Measurements from ENCODE around the gene IRGC. TPM values are rescaled to one million over a fixed set of nuclear protein-coding genes. Genes with fewer than 3 reads are reported as not detected.

IRGC gene
- total RNA-seq, 5 donors from 2014 or later (not counting 1 experiment from before 2014, with no cell fraction given), result not detected

- peaks cover 6 to 7% of the 10 kb centered on the region in 2 donors for H3K27me3 Mint-ChIP-seq
- Histone ChIP-seq H3K4me1 (ENCODE audit: control insufficient read depth in 1 of 2, extremely low read depth in 1 of 2, insufficient read depth in 2 of 2, low read length in 2 of 2) (peaks cover 0 to 21% of the 10 kb centered on the region in 2 experiments), H3K27me3 (replicated peaks in 1 of 2; ENCODE audit: control insufficient read depth in 2 of 2, extremely low read depth in 1 of 2, insufficient read depth in 2 of 2, low read length in 1 of 2) (peaks cover 0 to 9% of the 10 kb centered on the region in 2 experiments), H3K9me3 (no peaks in the 10 kb centered on the region), H3K4me3 (ENCODE audit: control insufficient read depth in 1 of 2, extremely low read depth in 1 of 2, low read length in 1 of 2) (no peak overlapping the region), H3K27ac (ENCODE audit: low read length) (no peak overlapping the region), H3K36me3 (ENCODE audit: control insufficient read depth in 2 of 2, extremely low read depth in 1 of 2, insufficient read depth in 1 of 2, low read length in 1 of 2) (no peaks in the 10 kb centered on the region)
- DNase-seq (no peak), ATAC-seq (replicated peaks in 1 of 4) (no peak)
- H3K4me1 Mint-ChIP-seq, result peaks cover 21 to 25% (median 22%) of the 10 kb centered on the region in 3 donors
- H3K4me3 Mint-ChIP-seq, result no peak overlapping the region
- no peak overlapping the region for H3K27ac Mint-ChIP-seq
- 80% methylated on average over 6 of the region's 7 CpGs for WGBS (ENCODE audit: insufficient coverage)
- peaks cover 1% of the 10 kb centered on the region for H3K36me3 Mint-ChIP-seq
- CTCF ChIA-PET, result no interaction called here
- H3K9me3 Mint-ChIP-seq, result peaks cover 0 to 6% (median 3%) of the 10 kb centered on the region in 3 donors
- POLR2A ChIA-PET, result interaction anchor here (0.6 to 0.7 kb wide), 2 partner anchors 21 to 22 kb away, joined by 3 read pairs; no protein-coding TSS in a partner anchor
Measured at GRCh38 chr19:43704002-43704705, 11.7 kb upstream of the IRGC start.

GRCh38 chr19:43705729-43706128 is 10.1 kb upstream of the IRGC start:
- peaks cover 10 to 12% (median 12%) of the 10 kb centered on the region in 3 donors for H3K4me1 Mint-ChIP-seq
- ATAC-seq (replicated peaks in 1 of 4), result no peak
- no peak for DNase-seq
- Histone ChIP-seq H3K4me1 (ENCODE audit: control insufficient read depth in 1 of 2, extremely low read depth in 1 of 2, insufficient read depth in 2 of 2, low read length in 2 of 2) (peaks cover 0 to 6% of the 10 kb centered on the region in 2 experiments), H3K27ac (ENCODE audit: low read length) (no peak overlapping the region), H3K4me3 (ENCODE audit: control insufficient read depth in 1 of 2, extremely low read depth in 1 of 2, low read length in 1 of 2) (no peak overlapping the region), H3K36me3 (ENCODE audit: control insufficient read depth in 2 of 2, extremely low read depth in 1 of 2, insufficient read depth in 1 of 2, low read length in 1 of 2) (no peaks in the 10 kb centered on the region), H3K9me3 (no peaks in the 10 kb centered on the region), H3K27me3 (replicated peaks in 1 of 2; ENCODE audit: control insufficient read depth in 2 of 2, extremely low read depth in 1 of 2, insufficient read depth in 2 of 2, low read length in 1 of 2) (peaks cover 0 to 7% of the 10 kb centered on the region in 2 experiments)
- H3K9me3 Mint-ChIP-seq, result peaks cover 0 to 8% (median 5%) of the 10 kb centered on the region in 3 donors
- ChIA-PET CTCF (interaction anchor here in 1 of 2 donors (0.6 kb wide), 1 partner anchor 37 kb away, joined by 10 read pairs; no protein-coding TSS in a partner anchor), POLR2A (no interaction called here)
- 100% methylated on average over 1 of the region's 6 CpGs for WGBS (ENCODE audit: insufficient coverage)
- H3K36me3 Mint-ChIP-seq, result peaks cover 3% of the 10 kb centered on the region
- peaks cover 6% of the 10 kb centered on the region in 2 donors for H3K27me3 Mint-ChIP-seq
- H3K4me3 Mint-ChIP-seq, result no peak overlapping the region
- H3K27ac Mint-ChIP-seq, result no peak overlapping the region

GRCh38 chr19:43707158-43707712 is 8.6 kb upstream of the IRGC start:
- Mint-ChIP-seq H3K4me1 (peaks cover 0 to 2% (median 1%) of the 10 kb centered on the region in 3 donors), H3K36me3 (peaks cover 3% of the 10 kb centered on the region), H3K9me3 (peaks cover 0 to 8% (median 5%) of the 10 kb centered on the region in 3 donors), H3K27me3 (peaks cover 11 to 14% of the 10 kb centered on the region in 2 donors), H3K4me3 (no peak overlapping the region), H3K27ac (no peak overlapping the region)
- ChIA-PET CTCF (no interaction called here), POLR2A (no interaction called here)
- ATAC-seq (replicated peaks in 1 of 4) (no peak), DNase-seq (no peak)
- Histone ChIP-seq H3K9me3 (no peaks in the 10 kb centered on the region), H3K36me3 (ENCODE audit: control insufficient read depth in 2 of 2, extremely low read depth in 1 of 2, insufficient read depth in 1 of 2, low read length in 1 of 2) (no peaks in the 10 kb centered on the region), H3K4me3 (ENCODE audit: control insufficient read depth in 1 of 2, extremely low read depth in 1 of 2, low read length in 1 of 2) (no peak overlapping the region), H3K27me3 (replicated peaks in 1 of 2; ENCODE audit: control insufficient read depth in 2 of 2, extremely low read depth in 1 of 2, insufficient read depth in 2 of 2, low read length in 1 of 2) (peaks cover 0 to 10% of the 10 kb centered on the region in 2 experiments), H3K4me1 (ENCODE audit: control insufficient read depth in 1 of 2, extremely low read depth in 1 of 2, insufficient read depth in 2 of 2, low read length in 2 of 2) (no peaks in the 10 kb centered on the region), H3K27ac (ENCODE audit: low read length) (no peak overlapping the region)
- WGBS (ENCODE audit: insufficient coverage), result 89% methylated on average over 10 of the region's 13 CpGs

- ATAC-seq (replicated peaks in 1 of 4), result no peak
- H3K27ac Mint-ChIP-seq, result no peak overlapping the region
- H3K9me3 Mint-ChIP-seq, result peaks cover 0 to 8% (median 5%) of the 10 kb centered on the region in 3 donors
- no peak overlapping the region for H3K27ac ChIP-seq (ENCODE audit: low read length)
- CTCF ChIA-PET, result interaction anchor here in 1 of 2 donors (0.6 kb wide), 1 partner anchor 276 kb away, joined by 3 read pairs; no protein-coding TSS in a partner anchor
- H3K4me1 ChIP-seq (ENCODE audit: control insufficient read depth in 1 of 2, extremely low read depth in 1 of 2, insufficient read depth in 2 of 2, low read length in 2 of 2), result no peaks in the 10 kb centered on the region
- no peak for DNase-seq
- H3K4me3 Mint-ChIP-seq, result no peak overlapping the region
- WGBS (ENCODE audit: insufficient coverage), result 56% methylated on average over 1 of the region's 2 CpGs
- no peaks in the 10 kb centered on the region for H3K4me1 Mint-ChIP-seq
- peaks cover 0 to 20% of the 10 kb centered on the region in 2 experiments for H3K27me3 ChIP-seq (replicated peaks in 1 of 2; ENCODE audit: control insufficient read depth in 2 of 2, extremely low read depth in 1 of 2, insufficient read depth in 2 of 2, low read length in 1 of 2)
- no peaks in the 10 kb centered on the region for H3K9me3 ChIP-seq
- peaks cover 16 to 19% of the 10 kb centered on the region in 2 donors for H3K27me3 Mint-ChIP-seq
- no peaks in the 10 kb centered on the region for H3K36me3 ChIP-seq (ENCODE audit: control insufficient read depth in 2 of 2, extremely low read depth in 1 of 2, insufficient read depth in 1 of 2, low read length in 1 of 2)
- POLR2A ChIA-PET, result no interaction called here
- H3K4me3 ChIP-seq (ENCODE audit: control insufficient read depth in 1 of 2, extremely low read depth in 1 of 2, low read length in 1 of 2), result no peak overlapping the region
- H3K36me3 Mint-ChIP-seq, result peaks cover 3% of the 10 kb centered on the region
Measured at GRCh38 chr19:43708716-43709115, 7.2 kb upstream of the IRGC start.

GRCh38 chr19:43711751-43712355 is 4.0 kb upstream of the IRGC start:
- no peak overlapping the region for H3K27ac Mint-ChIP-seq
- peaks cover 18 to 19% of the 10 kb centered on the region in 2 donors for H3K27me3 Mint-ChIP-seq
- no peaks in the 10 kb centered on the region for H3K9me3 ChIP-seq
- peaks cover 0 to 8% (median 5%) of the 10 kb centered on the region in 3 donors for H3K9me3 Mint-ChIP-seq
- peaks cover 3% of the 10 kb centered on the region for H3K36me3 Mint-ChIP-seq
- no peak overlapping the region for H3K27ac ChIP-seq (ENCODE audit: low read length)
- H3K27me3 ChIP-seq (replicated peaks in 1 of 2; ENCODE audit: control insufficient read depth in 2 of 2, extremely low read depth in 1 of 2, insufficient read depth in 2 of 2, low read length in 1 of 2), result peaks cover 0 to 36% of the 10 kb centered on the region in 2 experiments
- no peak overlapping the region for H3K4me3 Mint-ChIP-seq
- no peaks in the 10 kb centered on the region for H3K36me3 ChIP-seq (ENCODE audit: control insufficient read depth in 2 of 2, extremely low read depth in 1 of 2, insufficient read depth in 1 of 2, low read length in 1 of 2)
- no peak overlapping the region for H3K4me3 ChIP-seq (ENCODE audit: control insufficient read depth in 1 of 2, extremely low read depth in 1 of 2, low read length in 1 of 2)
- ChIA-PET CTCF (interaction anchor here in 1 of 2 donors (0.6 kb wide), 1 partner anchor 1115 kb away, joined by 3 read pairs; no protein-coding TSS in a partner anchor), POLR2A (no interaction called here)
- H3K4me1 ChIP-seq (ENCODE audit: control insufficient read depth in 1 of 2, extremely low read depth in 1 of 2, insufficient read depth in 2 of 2, low read length in 2 of 2), result no peaks in the 10 kb centered on the region
- 76% methylated on average over 11 of the region's 12 CpGs for WGBS (ENCODE audit: insufficient coverage)
- no peak for DNase-seq
- no peaks in the 10 kb centered on the region for H3K4me1 Mint-ChIP-seq
- ATAC-seq (replicated peaks in 1 of 4), result no peak

- Histone ChIP-seq H3K27ac (ENCODE audit: low read length) (no peak overlapping the region), H3K4me1 (ENCODE audit: control insufficient read depth in 1 of 2, extremely low read depth in 1 of 2, insufficient read depth in 2 of 2, low read length in 2 of 2) (no peaks in the 10 kb centered on the region), H3K36me3 (ENCODE audit: control insufficient read depth in 2 of 2, extremely low read depth in 1 of 2, insufficient read depth in 1 of 2, low read length in 1 of 2) (no peaks in the 10 kb centered on the region), H3K4me3 (ENCODE audit: control insufficient read depth in 1 of 2, extremely low read depth in 1 of 2, low read length in 1 of 2) (no peak overlapping the region), H3K27me3 (replicated peaks in 1 of 2; ENCODE audit: control insufficient read depth in 2 of 2, extremely low read depth in 1 of 2, insufficient read depth in 2 of 2, low read length in 1 of 2) (peaks cover 0 to 42% of the 10 kb centered on the region in 2 experiments), H3K9me3 (no peaks in the 10 kb centered on the region)
- WGBS (ENCODE audit: insufficient coverage), result 50% methylated on average over 2 of the region's 3 CpGs
- no peaks in the 10 kb centered on the region for H3K4me1 Mint-ChIP-seq
- no peak for ATAC-seq (replicated peaks in 1 of 4)
- ChIA-PET CTCF (interaction anchor here in 1 of 2 donors (0.6 kb wide), 1 partner anchor 45 kb away, joined by 3 read pairs; no protein-coding TSS in a partner anchor), POLR2A (no interaction called here)
- peaks cover 3% of the 10 kb centered on the region for H3K36me3 Mint-ChIP-seq
- peaks cover 0 to 8% (median 5%) of the 10 kb centered on the region in 3 donors for H3K9me3 Mint-ChIP-seq
- peaks cover 18 to 19% of the 10 kb centered on the region in 2 donors for H3K27me3 Mint-ChIP-seq
- H3K4me3 Mint-ChIP-seq, result no peak overlapping the region
- no peak for DNase-seq
- no peak overlapping the region for H3K27ac Mint-ChIP-seq
Measured at GRCh38 chr19:43713208-43713607, 2.7 kb upstream of the IRGC start.
